Effector CD4-positive, alpha-beta T cell (primary cell): ENCODE measurements around the gene ADCY2. TPM values are rescaled to one million over a fixed set of nuclear protein-coding genes. Genes with fewer than 3 reads are reported as not detected.

Source experiments
- DNase-seq: peaks from one replicate; pipeline ENCODE4 v3.0.0-alpha.2; 2020
- total RNA-seq: gene quantifications from one replicate; lab custom pipeline; 2026; lab: John Stamatoyannopoulos, UW

Gene ADCY2
- total RNA-seq: not detected

GRCh38 chr5:7395947-7396712, at the start of gene ADCY2:
Gene ADCY2 (plus strand): TSS chr5:7396138. CDS start chr5:7396297, 159 bp downstream.
- no peak for DNase-seq

DNA sequence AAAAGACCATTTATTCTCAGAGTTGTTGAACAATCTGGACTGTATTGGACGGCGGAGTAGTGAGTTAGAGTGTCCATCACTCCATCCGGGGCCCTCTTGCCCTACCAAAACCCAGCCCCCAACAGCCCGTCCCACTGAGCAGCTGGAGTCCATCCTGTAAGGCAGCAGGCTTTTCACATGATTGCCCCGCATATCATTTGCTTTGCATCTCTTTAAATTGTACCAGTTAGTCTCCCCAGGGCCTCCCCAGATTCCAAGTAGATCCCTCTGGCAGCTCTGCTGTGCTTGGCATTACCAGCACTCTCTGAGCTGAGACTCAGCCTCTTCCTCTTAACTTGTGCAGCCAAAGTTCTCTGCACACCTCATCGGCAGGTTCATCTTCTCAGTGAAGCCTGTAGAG, 48.6 kb upstream of the ADCY2 start:
- DNase-seq: no peak

GRCh38 chr5:7348168-7348854, 47.6 kb upstream of the ADCY2 start:
- DNase-seq: no peak

- DNase-seq: no peak
These were observed 34.3 kb upstream of the ADCY2 start for GRCh38 chr5:7361593-7361992.

GRCh38 chr5:7363067-7363677, 32.8 kb upstream of the ADCY2 start:
- DNase-seq: no peak

DNA sequence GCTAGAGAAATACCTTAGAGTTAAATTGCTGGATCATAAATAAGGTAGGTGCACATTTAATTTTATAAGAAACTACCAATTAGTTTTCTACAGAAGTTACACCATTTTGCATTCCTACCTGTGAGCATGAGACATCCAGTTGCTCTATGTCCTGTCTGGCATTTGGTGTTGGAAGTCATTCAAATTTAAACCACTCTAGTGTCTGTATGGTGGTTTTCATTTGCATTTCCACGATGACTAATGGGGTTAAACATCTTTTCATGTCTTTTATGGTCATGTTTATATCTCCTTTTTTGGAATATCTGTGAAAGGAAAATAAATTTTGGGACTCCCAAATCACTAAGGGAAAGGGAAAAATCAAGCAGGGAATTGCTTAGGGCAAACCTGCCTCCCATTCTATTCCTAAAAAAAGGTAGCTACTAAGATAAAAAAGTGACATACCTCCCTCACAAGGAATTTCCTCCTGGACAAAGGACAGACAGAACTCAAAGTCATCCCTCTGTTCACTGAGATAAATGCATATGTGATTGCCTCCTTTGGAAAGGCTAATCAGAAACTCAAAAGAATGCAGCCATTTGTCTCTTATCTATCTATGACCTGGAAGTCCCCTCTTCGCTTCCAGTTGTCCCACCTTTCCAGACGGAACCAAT, 31.6 kb upstream of the ADCY2 start:
- DNase-seq: no peak

DNA sequence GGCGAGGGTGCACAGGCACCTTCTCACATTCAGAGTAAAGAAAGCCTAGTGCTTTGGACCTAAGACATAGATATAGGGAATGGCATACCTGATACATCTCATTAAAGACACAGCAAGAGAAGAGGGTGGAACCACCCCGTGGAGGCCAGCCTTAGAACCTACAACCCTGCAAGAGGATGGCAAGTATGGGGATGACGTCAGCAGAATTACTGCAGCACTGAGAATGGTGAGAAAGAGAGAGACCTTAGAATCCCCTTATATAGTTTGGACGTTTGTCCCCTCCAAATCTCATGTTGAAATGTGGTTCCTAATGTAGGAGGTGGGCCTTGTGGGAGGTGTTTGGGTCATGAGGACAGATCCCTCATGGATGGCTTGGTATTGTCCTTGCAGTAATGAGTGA, 28.2 kb upstream of the ADCY2 start:
- no peak for DNase-seq

GRCh38 chr5:7372399-7372798, 23.5 kb upstream of the ADCY2 start:
- DNase-seq: no peak

GRCh38 chr5:7374186-7374585, 21.8 kb upstream of the ADCY2 start:
- no peak for DNase-seq

DNA sequence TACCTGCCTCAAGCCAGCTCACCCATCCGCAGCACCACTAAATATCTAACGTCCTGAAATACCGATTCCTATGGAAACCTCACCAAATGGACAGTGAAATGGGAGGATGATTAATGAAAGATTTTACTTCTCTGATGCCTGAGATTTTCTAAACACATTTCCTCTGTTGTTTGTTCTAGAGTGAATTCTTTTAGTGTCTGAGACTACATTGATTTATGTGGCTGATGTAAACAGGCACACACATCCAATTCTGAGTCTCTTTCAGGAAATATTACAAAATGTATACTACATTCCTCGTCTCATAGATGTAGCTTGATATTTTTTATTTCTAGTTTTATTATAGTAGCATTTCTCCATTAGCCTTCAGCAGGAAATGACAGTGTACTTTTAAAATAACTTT, 20.5 kb upstream of the ADCY2 start:
- DNase-seq: no peak

DNA sequence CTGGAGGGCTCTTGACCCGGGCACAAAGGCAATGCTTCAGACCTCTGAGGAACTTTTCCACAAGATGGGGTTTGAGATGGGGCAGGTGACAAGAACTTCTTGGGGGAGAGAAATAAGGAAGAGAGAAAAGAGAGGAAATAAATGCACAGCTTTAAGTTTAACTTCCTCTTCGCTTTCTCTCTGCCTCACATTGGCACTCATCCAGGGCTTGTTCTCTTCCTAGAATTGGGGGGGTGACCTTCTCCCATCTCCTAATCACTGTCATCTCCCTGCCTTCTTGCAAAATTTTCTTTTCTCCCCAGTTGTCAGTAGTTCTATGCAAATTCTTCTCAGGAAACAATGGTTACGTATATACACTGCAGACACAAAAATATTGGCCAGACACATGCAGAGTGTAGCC, 19.1 kb upstream of the ADCY2 start:
- no peak for DNase-seq

DNA sequence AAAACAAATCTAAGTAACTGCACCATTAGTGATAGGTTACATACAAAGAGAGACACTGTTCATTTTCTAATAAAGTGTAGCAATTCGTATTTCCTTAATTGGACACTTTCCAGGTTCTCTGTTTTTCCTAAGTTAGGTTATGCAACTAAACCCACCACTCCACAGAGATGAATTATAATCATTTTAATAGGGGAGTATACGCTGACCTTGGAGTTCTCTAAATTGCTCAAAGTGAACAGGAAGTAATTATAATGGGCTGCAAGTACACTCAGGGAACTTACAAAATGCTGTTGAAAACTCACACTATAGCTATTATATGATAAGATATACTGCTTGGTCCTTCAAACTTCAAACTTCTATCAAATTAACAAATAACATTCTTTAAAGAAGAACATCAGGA, 18.2 kb upstream of the ADCY2 start:
- no peak for DNase-seq

DNA sequence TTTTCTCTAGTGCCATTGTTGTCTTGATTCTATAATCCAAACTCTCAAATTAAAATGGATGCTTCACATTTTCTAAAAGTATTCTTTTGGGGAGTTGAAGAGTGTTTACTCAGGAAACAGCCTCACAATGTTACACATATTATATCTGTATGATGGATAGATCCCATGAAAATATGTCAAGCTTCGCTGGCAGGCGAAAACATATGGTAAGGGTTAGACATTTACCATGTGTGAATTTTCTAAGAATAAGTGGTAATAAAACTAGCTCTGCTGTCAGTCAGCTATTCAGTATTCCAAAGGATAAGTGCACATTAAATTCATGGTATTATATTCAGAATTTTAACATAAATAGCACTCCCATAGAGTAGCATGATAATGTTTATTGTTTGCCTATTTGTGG, 13.3 kb upstream of the ADCY2 start:
- DNase-seq: no peak

GRCh38 chr5:7385681-7386080, 10.3 kb upstream of the ADCY2 start:
- DNase-seq: no peak

DNA sequence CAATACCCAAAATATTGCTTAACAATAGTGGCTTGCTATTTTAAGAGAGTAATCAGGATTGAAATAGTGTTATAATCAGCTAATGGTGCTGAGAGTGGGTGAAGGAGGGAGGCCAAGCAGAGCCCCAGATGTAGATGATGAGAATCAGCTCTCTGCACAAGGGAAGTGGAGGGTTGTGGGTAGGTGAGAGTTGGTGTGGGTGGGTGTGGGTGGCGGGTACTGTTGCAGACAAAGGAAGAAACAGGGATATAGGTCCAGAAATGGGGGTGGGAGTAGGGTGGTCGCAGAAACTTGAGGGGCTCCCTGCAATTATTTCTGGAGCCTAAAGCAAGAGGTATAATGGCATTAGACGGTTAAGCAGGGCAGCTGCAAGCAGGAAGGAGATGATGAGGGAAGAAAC, 7.4 kb upstream of the ADCY2 start:
- no peak for DNase-seq

GRCh38 chr5:7391215-7391614, 4.7 kb upstream of the ADCY2 start:
- no peak for DNase-seq

- DNase-seq: no peak
These were observed 3.9 kb upstream of the ADCY2 start for GRCh38 chr5:7391814-7392692.

GRCh38 chr5:7392693-7393024, 3.3 kb upstream of the ADCY2 start:
- no peak for DNase-seq

- no peak for DNase-seq
These were observed 1.8 kb upstream of the ADCY2 start for GRCh38 chr5:7393921-7394799.

DNA sequence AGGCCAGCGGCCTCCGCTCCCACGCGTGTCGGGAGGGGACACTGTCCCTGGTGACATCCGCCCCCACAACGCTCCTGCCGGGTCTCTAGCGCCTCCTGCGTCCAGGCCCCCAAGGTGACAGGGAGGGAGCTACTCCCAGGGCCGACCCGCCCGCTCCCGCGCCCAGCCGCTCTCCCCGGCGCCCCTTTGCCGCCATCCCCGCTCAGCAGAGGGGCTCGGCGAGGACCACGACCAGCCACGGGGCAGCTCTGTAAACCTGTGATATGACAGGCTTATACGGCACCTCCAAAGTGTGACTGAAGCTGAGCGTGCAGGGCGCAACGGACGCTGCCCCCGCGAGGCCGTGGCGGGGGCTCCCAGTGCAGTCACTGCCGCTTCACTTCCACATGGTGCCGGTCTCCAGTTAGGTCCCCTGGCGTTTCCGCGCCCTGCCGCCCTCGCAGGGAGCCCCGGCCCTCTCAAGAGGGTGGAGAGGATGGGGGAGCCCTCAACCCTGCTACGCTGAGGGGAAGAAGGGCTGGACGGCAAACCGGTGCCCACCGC, 978 bp upstream of the ADCY2 start:
- no peak for DNase-seq

DNA sequence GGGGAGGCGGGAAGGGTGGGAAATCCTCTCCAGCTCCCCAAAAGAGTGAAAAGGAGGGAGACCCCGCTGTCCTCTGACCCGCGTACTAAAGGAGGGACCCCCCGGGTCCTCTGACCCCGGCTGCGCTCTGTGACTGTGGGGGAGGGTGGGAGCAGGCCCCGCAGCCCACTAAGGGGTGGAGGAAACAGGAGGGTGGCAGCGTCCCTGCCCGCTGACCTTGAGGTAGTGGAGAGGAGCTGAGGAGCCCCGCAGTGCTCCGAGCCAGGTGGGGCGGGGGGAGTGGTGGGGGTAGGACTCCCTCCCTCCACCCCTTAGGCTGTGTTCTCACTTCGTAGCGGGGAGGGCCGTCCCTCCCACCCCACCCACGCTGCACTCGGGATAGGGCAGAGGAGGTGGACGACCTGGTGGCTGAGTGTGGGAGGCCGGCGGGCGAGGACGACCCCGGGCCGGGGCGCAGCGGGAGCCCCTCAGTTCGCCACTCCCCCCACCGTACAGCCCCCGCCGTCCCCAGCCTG, 449 bp upstream of the ADCY2 start:
- no peak for DNase-seq
